Fibroblast of the conjunctiva (primary cell): ENCODE data around the gene ASTN1.
"Not testable (repeated sequence)": the region's sequence is repeated elsewhere in the genome, so short reads cannot be mapped to it uniquely, and the experiment has no call there.

Source experiments
- DNase-seq: peaks from one replicate; pipeline ENCODE4 v3.0.0-alpha.2; 2010; ENCODE audit warnings: low read depth

The ASTN1 gene

DNA sequence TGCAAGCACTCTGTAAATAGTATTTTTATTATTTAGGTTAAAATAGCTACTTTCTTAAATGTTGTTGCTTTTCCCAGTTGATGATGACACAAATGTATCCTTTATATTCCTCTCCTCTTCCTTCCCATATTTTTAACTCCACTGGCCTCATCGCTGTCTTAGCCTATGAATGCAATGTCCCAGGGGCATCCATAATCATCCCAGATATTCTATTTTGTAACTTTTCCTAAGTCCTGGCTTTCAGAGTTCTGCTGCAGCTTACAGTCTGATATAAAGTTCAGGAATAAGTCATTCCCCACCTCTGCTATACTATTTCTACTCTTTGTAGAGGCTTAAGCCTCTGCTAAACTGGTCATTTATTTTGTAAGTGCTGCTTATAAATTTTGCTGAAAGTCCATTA lies 58.3 kb downstream of the ASTN1 start:
- no peak for DNase-seq

DNA sequence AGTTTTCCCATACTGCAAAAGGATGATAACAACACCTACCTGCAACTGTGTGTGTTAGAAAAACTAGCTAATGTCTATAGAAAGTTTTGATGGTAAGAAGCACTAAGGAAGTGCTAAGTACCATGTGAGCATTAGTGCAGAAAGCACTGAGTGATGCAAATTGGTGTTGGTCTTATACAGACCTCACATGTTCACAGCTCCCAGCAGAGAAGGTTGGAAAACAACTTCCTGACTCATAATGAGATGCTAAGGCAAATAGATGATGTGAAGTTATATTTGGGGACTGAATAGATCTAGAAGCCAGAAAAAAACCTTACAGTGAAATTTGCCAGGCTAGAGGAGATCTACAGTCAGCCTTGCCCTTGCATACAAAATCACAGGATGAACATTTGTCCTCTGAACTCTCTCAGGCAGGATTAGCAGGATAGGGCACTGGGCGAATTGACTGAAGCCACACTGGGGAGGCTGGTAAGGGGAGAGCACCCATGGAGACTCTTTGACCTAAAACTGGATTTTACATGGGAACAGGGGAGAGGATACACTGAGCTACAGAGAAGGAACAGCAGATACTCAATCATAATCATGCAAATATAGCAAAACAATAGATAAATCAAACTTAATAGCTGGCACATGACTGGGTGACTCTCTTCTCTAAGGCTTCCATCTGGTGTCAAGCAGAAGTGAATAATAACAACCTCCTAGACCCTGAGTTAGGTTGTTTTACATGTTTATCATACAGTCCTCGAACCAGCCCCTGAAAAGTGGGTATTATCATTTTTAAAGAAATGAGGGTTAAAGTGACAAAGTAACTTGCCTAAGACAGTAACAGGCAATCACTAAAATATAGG lies 61.3 kb downstream of the ASTN1 start:
- no peak for DNase-seq

DNA sequence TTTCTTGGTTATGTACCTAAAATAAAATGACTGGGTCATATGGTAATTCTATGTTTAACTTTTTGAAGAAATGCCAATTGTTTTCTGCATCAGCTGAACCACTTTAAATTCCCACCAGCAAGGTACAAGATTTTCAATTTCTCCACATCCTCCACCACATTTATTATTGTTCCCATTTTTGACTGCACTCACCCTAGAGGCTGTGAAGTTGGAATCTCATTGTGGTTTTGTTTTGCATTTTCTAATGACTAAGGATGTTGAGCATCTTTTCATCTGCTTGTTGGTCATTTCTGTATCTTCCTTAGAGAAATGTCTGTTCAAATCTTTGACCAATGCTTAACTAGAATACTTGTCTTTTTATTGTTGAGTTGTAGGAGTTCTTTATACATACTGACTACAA lies 72.5 kb downstream of the ASTN1 start:
- DNase-seq = no peak

DNA sequence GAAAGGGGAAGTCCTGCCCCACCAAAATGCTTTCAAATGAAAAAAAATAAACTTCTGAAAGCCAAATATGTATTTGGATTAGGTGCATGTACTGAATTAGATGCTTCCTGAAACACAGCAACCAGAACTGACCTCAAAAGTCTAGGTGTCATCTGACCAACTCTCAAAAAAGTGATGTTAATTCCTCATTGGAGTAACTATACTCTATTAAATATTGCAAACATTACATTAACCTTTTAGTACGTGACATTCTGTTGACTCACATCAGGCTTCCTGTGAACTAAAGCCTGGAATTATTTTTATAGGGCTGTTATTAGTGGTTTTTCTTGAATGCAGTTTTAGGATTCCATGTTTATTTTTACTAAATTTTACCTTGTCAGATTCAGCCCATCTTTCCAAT lies 73.5 kb downstream of the ASTN1 start:
- no peak for DNase-seq

DNA sequence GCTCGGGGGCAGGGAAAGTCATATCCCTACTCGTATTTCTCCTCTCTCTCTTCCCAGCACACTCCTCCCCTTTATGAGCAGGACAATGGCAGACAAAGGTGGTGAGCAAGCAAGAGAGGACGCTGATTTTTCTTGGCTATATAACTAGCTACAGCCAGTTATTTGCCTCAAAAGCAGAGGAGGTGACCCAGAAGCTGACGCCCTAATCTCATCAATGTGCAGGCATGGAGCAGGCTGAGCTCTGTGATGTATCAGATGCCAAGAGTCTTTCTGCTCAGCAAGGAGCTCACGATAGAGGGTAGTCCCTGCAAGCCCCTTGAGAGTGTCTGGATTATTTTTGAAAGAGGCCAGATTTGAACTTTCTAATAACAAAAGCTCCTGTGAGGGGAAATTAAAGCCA lies 75.5 kb downstream of the ASTN1 start:
- no peak for DNase-seq

DNA sequence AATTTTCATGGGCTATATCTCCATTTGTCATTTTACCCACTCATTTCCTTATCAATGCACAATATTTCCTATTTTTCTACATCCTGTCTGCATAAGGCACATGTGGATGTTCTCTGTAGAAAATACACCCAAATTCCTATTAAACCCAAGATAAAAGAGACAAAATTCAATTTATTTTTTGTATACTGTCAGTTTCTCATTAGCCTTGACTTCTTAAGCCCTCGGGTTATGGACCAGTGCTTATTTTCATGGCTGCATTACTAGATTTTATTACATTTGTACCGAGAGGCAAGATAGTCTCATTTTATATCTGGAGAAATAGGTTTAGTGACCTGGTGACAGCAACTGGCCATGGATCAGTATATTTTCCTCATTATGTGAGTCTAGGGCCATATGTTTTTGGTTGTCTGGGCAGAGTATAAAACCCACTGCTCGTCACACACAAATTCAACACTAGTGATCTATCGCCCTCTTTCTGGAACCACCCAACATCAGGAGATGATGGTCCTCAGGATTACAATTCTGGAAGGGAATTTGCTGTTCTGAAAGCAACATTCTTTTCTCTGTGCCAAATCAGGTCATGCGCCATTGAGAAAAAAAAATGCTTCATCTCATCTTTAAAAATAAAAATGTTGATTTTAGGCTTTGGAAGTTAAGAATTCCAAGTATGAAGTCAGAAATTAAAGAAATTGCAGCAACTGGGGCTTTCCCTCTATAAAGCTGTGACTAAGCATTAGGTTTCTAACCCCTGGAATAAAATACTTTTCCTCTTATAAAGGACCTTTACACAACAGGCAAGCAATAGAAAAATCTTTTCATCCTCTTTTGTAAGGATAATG lies 81.4 kb downstream of the ASTN1 start:
- no peak for DNase-seq

DNA sequence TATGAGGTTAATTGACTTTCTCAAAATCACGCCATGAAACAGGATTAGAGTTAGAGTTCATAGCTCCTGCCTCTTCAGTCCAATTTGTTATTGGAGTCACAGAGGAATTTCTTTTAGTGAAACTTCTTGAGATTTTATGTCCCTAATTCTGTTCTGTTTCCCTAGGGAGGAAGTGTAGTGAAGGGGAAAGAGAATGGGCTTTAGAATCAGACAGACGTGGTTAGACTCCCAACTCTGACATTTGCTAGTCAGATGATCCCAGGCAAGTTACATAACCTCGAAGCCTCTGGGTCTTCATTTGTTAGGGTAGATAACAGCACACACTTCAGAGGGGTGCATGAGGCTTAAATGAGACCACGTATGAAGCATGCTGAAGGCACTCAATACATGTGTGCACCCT lies 83.9 kb downstream of the ASTN1 start:
- no peak for DNase-seq

DNA sequence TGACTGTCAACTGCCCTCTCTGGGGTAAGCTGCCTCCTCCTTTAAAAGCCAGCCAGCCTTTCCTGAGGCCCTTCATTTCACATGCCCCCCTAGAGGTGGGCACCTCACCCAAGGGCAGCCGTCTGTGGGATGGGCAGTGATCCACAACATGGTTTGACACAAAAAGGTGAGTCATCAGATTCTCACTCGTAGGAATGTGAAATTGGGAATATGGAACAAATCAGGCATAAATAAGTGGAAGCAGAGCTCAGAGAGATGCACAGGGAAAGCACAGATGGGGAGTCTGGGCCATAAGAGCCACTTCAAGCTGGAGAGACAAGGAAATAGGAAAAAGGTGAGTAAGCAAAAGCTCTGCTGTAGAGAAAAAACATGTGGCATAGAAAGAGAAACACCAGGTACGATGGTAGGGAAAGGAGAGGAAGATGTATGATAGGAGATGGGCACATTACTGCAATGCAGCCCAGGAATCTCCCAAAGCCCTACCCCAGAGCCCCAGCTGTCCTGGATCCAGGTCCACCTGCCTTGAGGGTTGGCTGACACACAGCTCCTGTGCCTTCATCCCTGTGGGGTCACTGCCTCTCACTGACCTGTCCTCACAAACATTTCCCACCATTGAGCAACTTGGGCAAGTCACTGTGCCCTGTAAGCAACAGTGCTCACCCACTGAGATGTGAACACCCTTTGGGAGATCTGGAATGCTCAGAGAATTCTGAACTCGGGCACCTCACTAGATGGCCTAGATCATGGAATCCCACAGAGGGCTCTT lies 86.6 kb downstream of the ASTN1 start:
- no peak for DNase-seq

DNA sequence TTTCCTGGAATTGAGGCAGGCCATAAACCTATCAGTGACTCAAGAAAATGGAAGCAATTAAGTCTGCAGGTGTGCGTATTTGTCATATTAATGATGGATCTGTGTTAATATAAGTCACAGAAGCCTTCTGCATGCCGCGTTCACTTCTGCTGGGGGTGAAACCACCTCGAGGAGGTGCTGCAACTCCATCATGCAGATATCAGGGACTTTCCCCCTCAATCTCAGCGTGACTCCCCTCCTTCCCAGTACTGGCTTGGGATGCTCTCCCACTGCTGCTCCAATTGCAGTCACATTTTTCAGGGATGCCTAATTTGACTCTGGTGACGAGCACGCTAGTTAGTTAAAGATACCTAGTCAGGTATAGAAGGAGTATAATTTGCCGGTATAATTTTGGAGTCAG lies 87.5 kb downstream of the ASTN1 start:
- no peak for DNase-seq

DNA sequence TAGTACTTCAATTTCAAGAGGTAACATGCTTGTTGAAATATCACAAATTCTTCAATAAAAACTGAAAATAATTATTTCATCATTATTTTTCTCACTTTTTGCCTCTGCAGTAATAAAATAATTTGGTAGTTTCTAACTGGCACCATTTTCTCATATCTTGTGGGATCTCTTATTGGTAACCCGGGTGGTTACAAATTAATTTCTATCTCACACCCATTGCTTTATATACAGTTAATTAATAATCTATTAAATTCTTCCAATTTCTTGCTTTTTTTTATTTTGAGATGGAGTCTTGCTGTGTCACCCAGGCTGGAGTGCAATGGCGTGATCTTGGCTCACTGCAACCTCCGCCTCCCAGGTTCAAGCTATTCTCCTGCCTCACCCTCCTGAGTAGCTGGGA lies 89.7 kb downstream of the ASTN1 start:
- DNase-seq = not testable (repeated sequence)

DNA sequence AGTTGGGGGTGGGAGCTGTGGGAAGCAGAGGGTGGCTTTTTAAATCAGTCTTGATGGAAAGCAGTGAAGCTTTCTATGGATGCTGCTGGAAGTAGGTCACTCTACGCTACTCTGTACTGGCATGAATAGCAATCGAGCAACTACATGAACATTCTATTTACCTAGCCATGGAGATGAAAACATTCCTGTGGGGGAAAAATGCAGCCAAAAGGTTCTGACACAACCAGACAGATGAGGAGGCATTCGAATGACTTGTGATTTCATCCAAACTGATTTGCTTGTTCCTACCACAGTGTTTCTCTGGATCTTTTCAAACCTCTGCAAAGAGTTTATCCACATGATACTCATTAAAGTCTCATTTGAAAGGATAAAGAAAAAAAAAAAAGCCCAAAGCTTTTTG lies 95.0 kb downstream of the ASTN1 start:
- no peak for DNase-seq

DNA sequence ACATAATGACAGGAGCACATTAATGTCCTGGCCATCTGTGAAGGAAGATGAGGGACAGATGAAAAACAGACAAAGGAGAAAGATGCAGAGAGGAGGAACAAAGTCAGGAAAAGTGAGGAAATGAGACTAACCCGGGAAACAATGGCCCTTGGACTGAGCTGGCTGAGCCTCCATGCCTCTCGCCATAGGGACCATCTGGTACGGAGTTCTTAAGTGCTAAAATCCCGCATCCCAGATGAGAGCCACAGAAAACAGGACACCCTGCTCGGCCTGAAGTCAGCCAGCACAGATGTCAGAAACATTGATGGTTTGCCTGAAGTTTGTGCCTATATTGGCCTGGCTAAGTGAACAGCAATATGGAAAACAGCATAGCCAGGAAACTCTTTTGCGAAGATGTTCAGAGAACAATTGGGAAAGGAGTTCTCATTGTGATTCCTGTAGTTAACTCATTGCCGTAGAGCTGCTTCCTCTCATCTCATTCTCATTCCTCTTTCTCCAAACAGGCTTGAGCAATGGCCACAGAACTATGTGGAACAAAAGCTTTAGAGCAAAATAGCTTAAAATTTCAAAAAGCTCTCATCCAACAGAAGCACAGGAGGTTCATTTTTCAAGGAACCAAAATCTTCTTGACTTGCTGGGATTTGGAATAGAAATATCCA lies 96.6 kb downstream of the ASTN1 start:
- DNase-seq = no peak

DNA sequence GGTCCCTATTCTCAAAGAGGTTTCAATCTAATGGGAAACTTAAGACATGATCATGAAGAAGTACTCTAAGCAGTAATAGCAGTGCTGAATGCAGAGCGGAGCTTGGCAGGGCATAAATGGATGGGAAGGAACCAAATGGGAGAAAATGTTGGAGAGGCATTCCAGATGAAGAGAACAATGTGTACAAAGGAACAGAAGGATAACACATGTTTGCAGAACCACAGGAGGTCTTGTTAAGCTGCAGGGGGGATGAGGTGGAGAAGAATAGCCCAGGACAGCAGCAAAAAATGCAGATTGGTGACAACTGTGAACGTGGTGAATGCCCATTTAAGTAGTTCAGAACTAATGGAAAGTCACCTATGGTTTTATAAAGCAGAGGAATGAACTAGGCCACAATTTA lies 99.1 kb downstream of the ASTN1 start:
- DNase-seq = no peak

DNA sequence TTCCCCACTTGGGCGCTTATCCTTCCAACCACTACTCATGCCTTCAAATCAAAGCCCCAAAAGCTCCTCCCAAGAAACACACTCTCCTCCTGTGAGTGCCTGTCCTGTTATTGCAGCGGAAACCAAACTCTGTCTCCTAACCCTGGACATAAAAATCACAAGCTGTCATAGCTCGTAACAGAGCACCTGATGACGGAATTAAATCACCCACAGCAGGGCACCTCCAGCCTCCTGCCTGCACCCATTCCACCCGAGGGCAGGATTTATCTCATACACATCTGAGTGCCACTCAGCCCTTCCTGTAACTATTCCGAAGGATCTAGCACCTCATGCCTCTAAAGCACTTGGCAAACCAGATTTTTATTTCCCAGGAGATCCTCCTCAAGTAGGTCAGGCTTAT lies 100.9 kb downstream of the ASTN1 start:
- no peak for DNase-seq

DNA sequence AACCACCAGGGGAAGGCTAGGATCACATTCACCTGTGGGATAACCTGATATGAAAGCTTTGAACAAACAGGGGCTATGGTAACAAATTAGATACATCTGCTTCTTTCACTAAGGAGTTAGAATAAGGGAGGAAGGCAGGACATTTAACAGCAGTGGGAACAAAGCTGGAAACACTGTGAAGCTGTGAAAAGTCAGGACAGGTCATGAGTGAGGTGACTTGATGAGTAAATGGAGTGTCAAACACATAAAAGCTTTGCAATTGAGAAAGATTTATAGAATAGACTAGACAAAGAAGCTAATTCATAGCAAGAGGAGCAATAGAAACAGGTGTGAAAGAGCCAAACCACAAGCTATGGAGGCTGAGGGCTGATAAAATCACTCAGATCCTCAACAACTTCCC lies 110.0 kb downstream of the ASTN1 start:
- no peak for DNase-seq

DNA sequence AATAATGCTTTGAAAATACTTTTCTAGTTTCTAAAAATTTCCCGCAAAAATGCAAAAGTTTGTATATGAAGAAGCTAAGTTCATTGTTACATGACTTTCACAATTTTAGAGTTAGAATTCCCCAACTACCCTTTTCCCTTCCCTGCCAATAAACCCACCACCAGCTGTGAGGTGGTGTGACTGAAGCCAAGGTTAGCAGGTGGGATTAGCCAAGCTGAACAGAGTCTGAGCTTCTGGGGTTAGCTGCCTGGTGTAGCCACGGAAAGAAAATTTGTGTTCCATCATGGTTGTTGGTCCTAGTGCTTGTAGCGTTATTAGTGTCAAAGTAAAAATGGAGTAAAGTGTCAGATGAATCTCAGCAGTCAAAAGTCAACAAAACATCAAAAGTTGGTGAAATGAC lies 110.9 kb downstream of the ASTN1 start:
- no peak for DNase-seq

DNA sequence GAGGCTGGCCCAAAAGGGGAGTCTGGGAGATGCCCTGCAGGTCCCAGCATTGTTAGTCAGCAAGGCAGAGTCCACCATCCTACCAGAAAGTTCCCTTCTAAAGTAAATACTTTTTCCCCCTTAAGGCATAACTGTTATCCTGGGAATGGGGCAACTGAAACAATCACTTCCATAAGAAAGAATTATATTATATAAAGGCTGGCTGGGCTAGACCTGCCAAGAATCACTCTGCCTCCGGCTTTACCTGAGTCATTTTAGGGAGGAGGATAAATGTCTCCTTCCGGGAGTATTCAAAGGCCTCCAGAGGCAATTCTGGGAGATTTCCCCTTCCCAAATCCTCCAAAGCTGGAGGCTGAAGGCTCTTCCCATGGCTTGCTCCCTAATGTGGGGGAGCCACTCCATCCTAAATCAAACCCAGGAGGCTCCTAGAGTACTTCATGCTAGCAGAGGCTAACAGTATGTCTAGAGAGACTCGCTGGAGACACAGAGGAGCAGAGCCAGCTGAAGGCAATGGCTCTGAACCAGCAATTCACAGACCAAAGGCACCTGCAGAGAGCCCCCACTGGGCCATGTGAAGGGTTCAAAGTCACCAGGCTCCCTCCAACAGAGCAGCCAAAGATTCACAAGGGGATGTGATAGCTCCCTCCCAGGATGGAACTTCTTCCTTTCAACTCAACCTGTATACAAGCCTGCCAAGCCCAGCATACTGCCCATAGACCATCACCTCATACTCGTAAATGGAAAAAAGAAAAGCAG lies 116.0 kb downstream of the ASTN1 start:
- DNase-seq = no peak

DNA sequence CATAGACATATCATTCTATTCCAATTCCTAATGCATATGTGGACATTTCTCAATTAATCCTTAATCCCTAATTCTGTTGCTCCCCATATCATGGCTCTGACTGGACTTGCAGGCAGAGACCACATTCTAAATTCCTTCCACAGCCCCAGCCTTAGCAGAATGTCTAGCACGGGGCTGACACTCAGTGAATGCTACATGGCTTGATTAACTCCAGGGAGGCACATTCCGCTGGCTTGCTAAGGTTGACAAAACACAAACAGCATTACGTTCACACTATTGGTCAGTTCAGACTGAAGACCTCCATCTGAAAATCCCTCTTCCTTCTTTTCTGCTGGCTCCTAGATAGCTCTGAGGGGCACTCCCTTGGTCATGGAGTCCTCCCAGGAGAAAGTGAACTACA lies 119.4 kb downstream of the ASTN1 start:
- no peak for DNase-seq

DNA sequence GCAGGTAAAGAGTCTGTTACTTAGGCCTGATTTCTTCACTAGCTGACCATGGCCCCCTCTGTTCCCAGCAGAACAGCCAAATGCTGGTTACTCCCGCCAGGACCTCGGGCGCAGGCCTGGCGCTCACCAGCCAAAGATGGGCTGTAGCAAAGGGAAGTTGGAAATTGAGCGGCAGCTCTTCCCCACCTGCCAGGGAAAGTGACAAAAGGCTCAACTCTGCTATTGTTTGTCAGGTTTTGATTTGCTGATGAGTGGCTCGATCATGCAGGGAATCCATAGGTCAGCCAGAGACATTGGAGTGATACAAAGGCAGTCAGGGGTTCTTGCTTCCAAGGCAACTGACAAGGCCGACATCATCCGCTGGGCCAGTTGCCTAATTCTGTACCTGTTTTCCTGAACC lies 120.1 kb downstream of the ASTN1 start:
- no peak for DNase-seq

DNA sequence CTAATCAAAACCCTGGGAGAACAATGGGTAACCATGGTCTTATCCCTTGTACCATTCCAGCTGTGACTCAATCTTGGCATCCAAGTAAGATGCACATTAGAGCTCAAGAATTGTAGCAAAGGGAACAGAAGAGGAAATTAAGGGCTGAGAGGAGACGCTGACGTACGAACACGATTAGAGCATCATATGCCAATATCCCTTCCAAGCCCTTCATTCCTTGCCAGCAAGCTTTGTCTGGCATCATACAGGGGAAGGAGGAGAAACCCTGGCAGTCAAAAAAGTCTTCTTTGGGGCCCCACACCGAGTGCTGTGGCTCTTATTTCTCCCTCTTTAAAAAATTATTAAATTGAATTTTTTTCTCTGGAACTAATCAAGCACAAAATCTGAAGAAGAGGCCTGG lies 120.9 kb downstream of the ASTN1 start:
- DNase-seq = no peak

DNA sequence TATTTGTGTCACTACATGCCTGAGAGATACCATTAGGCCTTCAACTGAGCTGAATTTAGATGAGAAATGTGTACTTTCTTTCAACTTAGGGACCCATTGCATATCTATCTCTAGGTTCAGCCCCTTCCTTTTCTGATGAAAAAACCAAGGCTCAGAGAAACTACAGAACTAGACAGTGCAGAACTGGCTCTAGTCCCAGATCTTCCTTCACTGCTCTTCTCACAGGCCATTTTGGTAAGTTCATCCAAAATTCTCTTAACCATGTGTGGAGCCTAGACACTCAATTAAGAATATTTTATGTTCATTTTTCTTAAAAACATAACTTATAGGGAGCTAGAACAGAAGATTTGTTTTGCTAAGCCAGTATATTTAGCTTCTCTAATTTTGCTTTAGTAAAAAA lies 128.9 kb downstream of the ASTN1 start:
- no peak for DNase-seq
